HepG2 (cell line): ENCODE data around the gene C11orf71. TPM values are rescaled to one million over a fixed set of nuclear protein-coding genes. Genes with fewer than 3 reads are reported as not detected.

Experiments
- KAT7 ChIP-seq: IDR thresholded peaks from 2 replicates; pipeline ENCODE4 v1.6.1; 2018; ENCODE audit warnings: borderline replicate concordance, missing compliant biosample characterization
- MAFK ChIP-seq, 2 experiments: IDR thresholded peaks in 1 of 2; conservative IDR thresholded peaks in 1 of 2; 2 replicates each; pipeline ENCODE4 v1.6.1; 2011; ENCODE audit warnings: improper control_type of control experiment in 2 of 2, low read length in 2 of 2
- SALL1 ChIP-seq: sonication (generic); formaldehyde crosslinking; IDR thresholded peaks from 2 replicates; pipeline ENCODE4 v1.8.0; 2022; ENCODE audit warnings: mild to moderate bottlenecking, missing genetic modification reagents
- SMAD1 ChIP-seq: sonication (generic); formaldehyde crosslinking; IDR thresholded peaks from 2 replicates; pipeline ENCODE4 v1.4.0; 2020; ENCODE audit warnings: missing genetic modification reagents, low read depth, mild to moderate bottlenecking, borderline replicate concordance
- SMYD3 ChIP-seq: sonication (generic); formaldehyde crosslinking; IDR thresholded peaks from 2 replicates; pipeline ENCODE4 v1.8.1; 2023; ENCODE audit warnings: mild to moderate bottlenecking, missing genetic modification reagents
- SRY ChIP-seq: sonication (generic); formaldehyde crosslinking; IDR thresholded peaks from 2 replicates; pipeline ENCODE4 v1.8.0; 2022; ENCODE audit warnings: mild to moderate bottlenecking, missing genetic modification reagents
- TCF12 ChIP-seq, 2 experiments: fragments of 450-650 bp in 1 of 2; sonication (generic) in 1 of 2; formaldehyde crosslinking in 1 of 2; IDR thresholded peaks; 2 replicates each; pipeline versions ENCODE4 v1.6.1 to v1.8.0; 2017 to 2022; ENCODE audit warnings: antibody characterized with exemption in 1 of 2, mild to moderate bottlenecking in 1 of 2, missing genetic modification reagents in 1 of 2, moderate library complexity in 1 of 2
- ZNF589 ChIP-seq: sonication (generic); formaldehyde crosslinking; conservative IDR thresholded peaks from 2 replicates; pipeline ENCODE4 v1.8.0; 2022; ENCODE audit warnings: mild to moderate bottlenecking, moderate library complexity, missing genetic modification reagents
- ZNF615 ChIP-seq: sonication (generic); formaldehyde crosslinking; IDR thresholded peaks from 2 replicates; pipeline ENCODE4 v1.5.0; 2020; ENCODE audit warnings: mild to moderate bottlenecking, missing genetic modification reagents, borderline replicate concordance
- ZNF619 ChIP-seq: sonication (generic); formaldehyde crosslinking; IDR thresholded peaks from 2 replicates; pipeline ENCODE4 v1.4.0; 2020; ENCODE audit warnings: mild to moderate bottlenecking, missing genetic modification reagents
- ZNF775 ChIP-seq: sonication (generic); formaldehyde crosslinking; IDR thresholded peaks from 2 replicates; pipeline ENCODE4 v1.4.0; 2020; ENCODE audit warnings: missing genetic modification reagents, mild to moderate bottlenecking, moderate library complexity, borderline replicate concordance
- ZNF782 ChIP-seq: sonication (generic); formaldehyde crosslinking; IDR thresholded peaks from 2 replicates; pipeline ENCODE4 v1.4.0; 2020; ENCODE audit warnings: missing genetic modification reagents, mild to moderate bottlenecking, borderline replicate concordance
- ZSCAN21 ChIP-seq: sonication (generic); formaldehyde crosslinking; IDR thresholded peaks from 2 replicates; pipeline ENCODE4 v1.8.0; 2022; ENCODE audit warnings: mild to moderate bottlenecking, missing genetic modification reagents, moderate library complexity, borderline replicate concordance
- ZSCAN29 ChIP-seq: sonication (generic); formaldehyde crosslinking; conservative IDR thresholded peaks from 2 replicates; pipeline ENCODE4 v1.4.0; 2020; ENCODE audit warnings: mild to moderate bottlenecking, missing genetic modification reagents
- polyA plus RNA-seq, 8 experiments: library from polyadenylated mRNA; depleted of rRNA in 3 of 8; stranded (reverse) in 7 of 8; unstranded in 1 of 8; fragments of >200 nt; fragmentation: Illumina TruSeq in 4 of 8; extraction: Trizol in 4 of 8; gene quantifications; 2 replicates each; pipeline versions ENCODE4 v1.2.1 to v1.2.3, GENCODE V29; 2011 to 2016; ENCODE audit warnings: low read depth in 4 of 8, missing spikeins in 1 of 8, mixed read lengths in 1 of 8; ENCODE audit not compliant: insufficient read depth in 1 of 8
- total RNA-seq, 5 experiments: library from RNA; depleted of rRNA; stranded (reverse); fragments of >200 nt; fragmentation: Illumina TruSeq; extraction: Trizol; gene quantifications; 2 replicates each; pipeline ENCODE4 v1.2.3, GENCODE V29; 2016; ENCODE audit warnings: low read depth in 1 of 5
- TF ChIP-seq, protein P1 (sequence below): sonication (generic); formaldehyde crosslinking; IDR thresholded peaks from 2 replicates; pipeline ENCODE4 v1.8.0; 2022; ENCODE audit warnings: mild to moderate bottlenecking, missing genetic modification reagents, borderline replicate concordance
- TF ChIP-seq, protein P2 (sequence below): sonication (generic); formaldehyde crosslinking; IDR thresholded peaks from 2 replicates; pipeline ENCODE4; 2020; ENCODE audit warnings: missing genetic modification reagents, mild to moderate bottlenecking, borderline replicate concordance
- TF ChIP-seq, protein P3 (sequence below): sonication (generic); formaldehyde crosslinking; IDR thresholded peaks from 2 replicates; pipeline ENCODE4 v1.4.0; 2020; ENCODE audit warnings: missing genetic modification reagents
- TF ChIP-seq, protein P4 (sequence below): IDR thresholded peaks from 2 replicates; pipeline ENCODE4 v1.6.1; 2016; ENCODE audit warnings: mild to moderate bottlenecking, missing biosample characterization, missing genetic modification reagents

Gene C11orf71
- total and polyA plus RNA-seq, 2 of the 13 experiments (the other 11 are each of a cell fraction or from before 2014, with no cell fraction given): 7.1 to 7.8 TPM

DNA sequence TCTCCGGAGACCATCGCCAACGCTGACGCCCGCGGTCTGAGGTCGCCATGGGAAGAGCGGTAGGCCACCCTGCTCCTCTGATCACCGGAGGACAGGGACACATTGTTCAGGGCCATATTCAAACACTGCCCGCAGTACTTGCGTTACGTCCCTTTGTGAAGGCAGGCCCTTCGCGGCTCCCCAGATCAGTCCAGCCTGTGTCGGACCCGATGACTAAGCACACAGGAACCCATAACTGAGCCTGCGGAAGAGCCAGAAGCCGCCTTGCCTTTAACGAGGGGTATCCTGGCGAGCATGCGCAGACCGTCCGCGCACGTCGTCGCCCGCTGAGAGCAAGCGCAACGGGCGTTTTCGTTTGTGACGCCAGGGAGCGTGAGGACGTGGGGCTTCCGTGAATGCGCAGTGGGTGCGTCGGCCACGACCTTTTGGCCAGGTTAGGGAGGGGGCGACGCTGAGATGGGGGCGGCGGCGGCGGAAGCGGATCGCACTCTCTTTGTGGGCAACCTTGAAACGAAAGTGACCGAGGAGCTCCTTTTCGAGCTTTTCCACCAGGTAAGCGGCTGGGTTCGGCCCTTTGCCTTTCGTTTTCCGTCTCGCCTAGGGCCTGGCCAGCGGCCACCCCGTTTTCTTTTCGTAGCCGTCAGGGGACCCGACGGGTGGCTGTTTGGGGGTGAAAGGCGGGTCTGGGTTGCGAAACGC, at the start of gene C11orf71, which contains the start of gene RBM7 (continued):
- TF ChIP-seq TCF12 (IDR thresholded peaks at IDR 0.05): no peak
- TF ChIP-seq TCF12 (CRISPR knock-in tag; IDR thresholded peaks at IDR 0.05): 0 out of 2 replicates have a peak, but pooled peaks have one; percentile 65
- no peak for TF ChIP-seq ZNF775 (CRISPR knock-in tag)
- TF ChIP-seq ZNF589 (CRISPR knock-in tag): 0 out of 2 replicates have a peak, but pooled peaks have one; percentile 29
- TF ChIP-seq, protein P1, sequence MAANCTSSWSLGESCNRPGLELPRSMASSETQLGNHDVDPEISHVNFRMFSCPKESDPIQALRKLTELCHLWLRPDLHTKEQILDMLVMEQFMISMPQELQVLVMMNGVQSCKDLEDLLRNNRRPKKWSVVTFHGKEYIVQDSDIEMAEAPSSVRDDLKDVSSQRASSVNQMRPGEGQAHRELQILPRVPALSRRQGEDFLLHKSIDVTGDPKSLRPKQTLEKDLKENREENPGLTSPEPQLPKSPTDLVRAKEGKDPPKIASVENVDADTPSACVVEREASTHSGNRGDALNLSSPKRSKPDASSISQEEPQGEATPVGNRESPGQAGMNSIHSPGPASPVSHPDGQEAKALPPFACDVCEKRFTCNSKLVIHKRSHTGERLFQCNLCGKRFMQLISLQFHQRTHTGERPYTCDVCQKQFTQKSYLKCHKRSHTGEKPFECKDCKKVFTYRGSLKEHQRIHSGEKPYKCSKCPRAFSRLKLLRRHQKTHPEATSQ: no peak
- TF ChIP-seq ZNF615 (CRISPR knock-in tag): no peak; the same call in 1 of the 2 replicates
- 0 out of 2 replicates have a peak, but pooled peaks have one; percentile 21 for TF ChIP-seq ZNF619
- peak; percentile 90 for TF ChIP-seq SALL1 (CRISPR knock-in tag)
- TF ChIP-seq, protein P2, sequence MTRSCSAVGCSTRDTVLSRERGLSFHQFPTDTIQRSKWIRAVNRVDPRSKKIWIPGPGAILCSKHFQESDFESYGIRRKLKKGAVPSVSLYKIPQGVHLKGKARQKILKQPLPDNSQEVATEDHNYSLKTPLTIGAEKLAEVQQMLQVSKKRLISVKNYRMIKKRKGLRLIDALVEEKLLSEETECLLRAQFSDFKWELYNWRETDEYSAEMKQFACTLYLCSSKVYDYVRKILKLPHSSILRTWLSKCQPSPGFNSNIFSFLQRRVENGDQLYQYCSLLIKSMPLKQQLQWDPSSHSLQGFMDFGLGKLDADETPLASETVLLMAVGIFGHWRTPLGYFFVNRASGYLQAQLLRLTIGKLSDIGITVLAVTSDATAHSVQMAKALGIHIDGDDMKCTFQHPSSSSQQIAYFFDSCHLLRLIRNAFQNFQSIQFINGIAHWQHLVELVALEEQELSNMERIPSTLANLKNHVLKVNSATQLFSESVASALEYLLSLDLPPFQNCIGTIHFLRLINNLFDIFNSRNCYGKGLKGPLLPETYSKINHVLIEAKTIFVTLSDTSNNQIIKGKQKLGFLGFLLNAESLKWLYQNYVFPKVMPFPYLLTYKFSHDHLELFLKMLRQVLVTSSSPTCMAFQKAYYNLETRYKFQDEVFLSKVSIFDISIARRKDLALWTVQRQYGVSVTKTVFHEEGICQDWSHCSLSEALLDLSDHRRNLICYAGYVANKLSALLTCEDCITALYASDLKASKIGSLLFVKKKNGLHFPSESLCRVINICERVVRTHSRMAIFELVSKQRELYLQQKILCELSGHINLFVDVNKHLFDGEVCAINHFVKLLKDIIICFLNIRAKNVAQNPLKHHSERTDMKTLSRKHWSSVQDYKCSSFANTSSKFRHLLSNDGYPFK (CRISPR knock-in tag): peak; percentile 85; the same call in 1 of the 2 replicates
- no peak for TF ChIP-seq ZNF782
- TF ChIP-seq, protein P3, sequence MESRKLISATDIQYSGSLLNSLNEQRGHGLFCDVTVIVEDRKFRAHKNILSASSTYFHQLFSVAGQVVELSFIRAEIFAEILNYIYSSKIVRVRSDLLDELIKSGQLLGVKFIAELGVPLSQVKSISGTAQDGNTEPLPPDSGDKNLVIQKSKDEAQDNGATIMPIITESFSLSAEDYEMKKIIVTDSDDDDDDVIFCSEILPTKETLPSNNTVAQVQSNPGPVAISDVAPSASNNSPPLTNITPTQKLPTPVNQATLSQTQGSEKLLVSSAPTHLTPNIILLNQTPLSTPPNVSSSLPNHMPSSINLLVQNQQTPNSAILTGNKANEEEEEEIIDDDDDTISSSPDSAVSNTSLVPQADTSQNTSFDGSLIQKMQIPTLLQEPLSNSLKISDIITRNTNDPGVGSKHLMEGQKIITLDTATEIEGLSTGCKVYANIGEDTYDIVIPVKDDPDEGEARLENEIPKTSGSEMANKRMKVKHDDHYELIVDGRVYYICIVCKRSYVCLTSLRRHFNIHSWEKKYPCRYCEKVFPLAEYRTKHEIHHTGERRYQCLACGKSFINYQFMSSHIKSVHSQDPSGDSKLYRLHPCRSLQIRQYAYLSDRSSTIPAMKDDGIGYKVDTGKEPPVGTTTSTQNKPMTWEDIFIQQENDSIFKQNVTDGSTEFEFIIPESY: 0 out of 2 replicates have a peak, but pooled peaks have one; percentile 7
- peak in 1 of 2 experiments; percentile 39; a peak in 1 of 4 replicates for TF ChIP-seq MAFK (conservative IDR thresholded peaks at IDR 0.05 in 1 of 2, IDR thresholded peaks at IDR 0.05 in 1 of 2; ENCODE audit: low read length in 2 of 2)
- TF ChIP-seq ZSCAN29 (CRISPR knock-in tag): 0 out of 2 replicates have a peak, but pooled peaks have one; percentile 59
- TF ChIP-seq ZSCAN21 (CRISPR knock-in tag): peak; percentile 84; the same call in 1 of the 2 replicates
- peak; percentile 82 for TF ChIP-seq SRY (CRISPR knock-in tag)
- no peak; the same call in 1 of the 2 replicates for TF ChIP-seq KAT7
- TF ChIP-seq, protein P4, sequence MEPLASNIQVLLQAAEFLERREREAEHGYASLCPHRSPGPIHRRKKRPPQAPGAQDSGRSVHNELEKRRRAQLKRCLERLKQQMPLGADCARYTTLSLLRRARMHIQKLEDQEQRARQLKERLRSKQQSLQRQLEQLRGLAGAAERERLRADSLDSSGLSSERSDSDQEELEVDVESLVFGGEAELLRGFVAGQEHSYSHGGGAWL (CRISPR knock-in tag): peak; percentile 48; the same call in 1 of the 2 replicates
- TF ChIP-seq SMAD1 (CRISPR knock-in tag): 0 out of 2 replicates have a peak, but pooled peaks have one; percentile 70
- TF ChIP-seq SMYD3 (CRISPR knock-in tag): no peak; the same call in 1 of the 2 replicates
